NCI-H524 (cell line): Measurements from ENCODE around the gene DMPK.

Source experiments
- DNase-seq, 2 experiments: peaks; one replicate each; lab custom pipeline; 2025; lab: John Stamatoyannopoulos, UW

Gene DMPK

DNA sequence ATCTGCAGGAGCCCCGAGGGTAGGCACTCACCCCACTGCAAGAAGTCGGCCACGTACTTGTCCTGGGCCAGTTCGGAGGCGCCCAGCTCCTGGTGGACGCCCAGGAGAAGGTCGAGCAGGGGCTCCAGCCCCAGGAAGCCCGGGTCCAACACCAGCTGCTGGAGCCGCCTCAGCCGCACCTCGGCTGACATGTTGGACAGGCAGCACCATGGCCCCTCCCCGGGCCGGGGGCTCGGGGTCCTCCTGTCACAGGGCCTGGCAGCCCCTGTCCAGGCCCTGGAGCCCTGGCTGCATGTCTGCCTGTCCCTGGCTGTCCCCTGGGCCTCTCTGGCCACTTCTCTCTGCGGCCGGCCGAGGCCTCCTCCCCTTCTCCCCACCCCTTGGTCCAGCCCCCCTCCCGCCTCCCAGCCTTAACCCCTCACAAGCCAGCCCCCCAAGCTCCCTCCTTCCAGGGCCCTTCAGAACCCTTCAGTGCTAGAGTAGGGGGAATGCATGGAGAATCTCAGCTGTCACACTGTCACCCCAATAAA, at the start of gene DMPK:
Gene DMPK, minus strand, starts transcription at position 329 of the 530 bp plus-strand sequence. Its CDS starts 138 bp downstream, at position 191.
- DNase-seq = no peak

DNA sequence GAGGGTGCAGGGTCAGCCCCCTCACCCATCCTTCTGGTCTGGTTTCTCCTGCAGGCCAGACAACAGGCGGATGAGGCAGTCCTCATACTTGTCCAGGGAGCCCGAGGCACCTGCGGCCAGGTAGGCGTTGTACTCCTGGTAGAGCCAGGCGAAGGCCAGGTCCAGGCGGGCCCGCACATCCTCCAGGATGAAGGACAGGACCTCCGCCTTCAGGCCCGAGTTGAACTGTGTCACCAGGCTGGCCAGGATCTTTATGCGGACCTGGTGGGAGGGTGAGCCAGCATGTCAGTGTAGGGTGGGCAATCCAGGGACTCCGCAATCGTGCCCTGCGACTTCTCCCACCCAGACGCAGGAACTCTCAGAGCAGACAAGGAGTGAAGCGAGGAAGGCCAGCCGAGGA, 46.7 kb upstream of the DMPK start:
- DNase-seq = no peak

- DNase-seq = no peak
These were observed 46.2 kb upstream of the DMPK start for GRCh38 chr19:45828523-45828922.

DNA sequence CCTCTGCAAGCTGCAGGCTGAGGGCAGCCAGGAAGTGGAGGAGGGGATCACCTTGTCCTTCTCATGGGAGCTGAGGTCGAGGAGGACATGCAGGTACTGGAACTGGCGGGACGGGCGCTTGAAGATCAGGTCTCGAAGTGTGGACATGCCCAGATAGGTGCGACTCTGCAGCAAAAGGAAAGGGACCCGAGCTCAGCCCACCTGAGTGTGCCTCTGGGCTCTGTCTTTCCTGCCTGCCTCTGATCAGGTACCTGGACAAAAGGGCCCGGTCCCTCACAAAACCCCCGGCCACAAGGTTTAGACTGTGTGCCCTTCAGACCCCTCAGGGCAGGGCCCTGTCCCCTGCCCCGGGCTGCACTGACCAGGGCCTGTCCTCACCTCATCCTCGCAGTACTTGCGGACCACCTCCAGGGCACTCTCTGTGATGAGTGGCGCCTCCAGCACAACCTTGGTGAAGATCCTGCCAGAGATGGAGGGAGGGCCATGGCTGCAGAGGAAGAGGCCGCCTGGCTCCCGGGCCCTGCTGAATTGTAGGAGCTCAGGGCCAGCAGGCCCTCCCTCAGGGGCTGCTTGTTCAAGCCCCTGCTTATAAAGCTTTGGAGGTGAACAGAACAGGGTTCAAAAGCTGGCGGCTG, 45.3 kb upstream of the DMPK start:
- no peak for DNase-seq

- peak; percentile 9 to 49 for DNase-seq
These were observed 44.6 kb upstream of the DMPK start for GRCh38 chr19:45826934-45827333.

DNA sequence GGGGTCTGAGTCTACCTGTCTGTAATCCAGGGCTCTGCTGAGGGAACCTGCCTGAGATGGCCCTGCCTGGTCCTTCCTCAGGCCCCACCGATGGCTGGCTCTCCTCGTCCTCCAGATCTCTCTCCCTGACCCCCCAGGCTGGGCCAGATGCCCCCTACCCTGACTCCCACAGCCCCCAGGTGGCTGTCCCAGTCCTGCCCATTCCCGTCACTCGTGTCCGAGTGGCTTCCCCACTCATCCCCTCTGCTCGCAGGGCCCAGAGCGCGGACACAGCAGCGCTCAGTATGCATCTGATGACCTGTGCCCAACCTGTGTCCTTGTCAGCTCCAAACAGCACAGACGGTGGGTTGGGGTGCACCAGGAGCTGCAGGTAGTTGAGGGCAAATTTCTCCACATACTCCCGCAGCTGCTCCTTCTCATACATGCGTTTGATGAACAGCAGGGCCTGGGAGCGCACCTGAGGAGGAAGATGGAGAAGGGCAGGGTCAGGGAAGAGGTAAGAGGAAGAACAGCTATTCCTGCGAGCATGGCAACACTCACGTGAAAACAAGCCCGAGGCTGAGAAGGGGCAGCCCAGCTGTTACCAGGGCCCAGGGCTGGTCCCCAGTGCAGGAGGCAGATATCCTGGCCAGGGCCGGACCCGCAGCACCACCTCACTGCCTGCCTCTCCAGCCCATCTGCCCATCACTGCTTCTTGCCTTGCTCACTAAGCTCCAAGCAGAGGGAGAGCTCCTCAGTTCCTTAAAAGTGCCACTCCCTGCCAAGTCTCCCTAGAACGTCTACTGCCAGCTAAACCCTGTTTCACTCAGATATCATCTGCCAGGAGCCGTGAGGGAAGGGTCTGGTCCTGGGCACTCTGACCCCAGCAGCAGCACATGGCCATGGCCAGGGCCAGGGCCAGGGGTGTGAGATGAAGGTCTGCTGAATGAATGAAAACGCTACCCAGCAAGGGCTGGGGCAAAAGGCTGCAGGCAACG, 43.9 kb upstream of the DMPK start:
- DNase-seq = no peak

DNA sequence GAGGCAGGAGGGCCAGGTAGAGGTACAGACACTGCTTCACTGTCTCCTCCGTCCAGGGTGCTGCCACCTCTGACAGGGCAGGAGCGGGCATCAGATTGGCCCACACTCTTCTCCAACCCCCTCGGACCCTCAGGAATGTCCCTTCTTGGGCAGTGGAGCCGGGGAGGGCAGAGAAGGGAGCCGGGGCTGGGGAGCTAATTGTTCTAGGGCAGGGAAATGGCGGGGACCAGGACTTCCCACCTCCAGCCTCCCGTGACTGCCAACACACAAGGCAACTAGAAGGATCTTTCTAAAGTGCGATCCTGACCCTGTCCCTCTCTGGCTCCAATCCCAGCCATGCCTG, 42.9 kb upstream of the DMPK start:
- no peak for DNase-seq

GRCh38 chr19:45824531-45825262, 42.4 kb upstream of the DMPK start:
- no peak for DNase-seq

- DNase-seq = no peak
These were observed 41.8 kb upstream of the DMPK start for GRCh38 chr19:45824041-45824471.

GRCh38 chr19:45823182-45823581, 40.9 kb upstream of the DMPK start:
- DNase-seq = no peak

DNA sequence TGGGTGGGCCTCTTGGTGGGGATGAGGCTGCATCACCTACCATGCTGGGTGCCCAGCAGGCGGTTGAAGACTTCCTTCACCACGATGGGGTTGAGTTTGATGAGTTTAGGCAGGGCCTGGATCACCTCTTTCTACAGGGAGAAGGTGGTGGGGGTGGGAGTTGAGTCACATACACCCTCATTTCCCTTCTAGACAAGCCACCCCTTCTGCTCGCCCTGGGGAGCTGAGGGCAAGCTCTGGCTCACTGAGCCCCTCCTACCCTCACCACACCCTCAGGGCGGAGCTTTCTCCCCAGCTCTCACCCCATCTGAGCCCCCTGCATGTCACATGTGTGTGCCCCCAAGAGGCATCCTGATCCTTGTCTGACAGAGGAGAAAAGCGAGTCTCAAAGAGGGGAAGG, 40.4 kb upstream of the DMPK start:
- DNase-seq = no peak

DNA sequence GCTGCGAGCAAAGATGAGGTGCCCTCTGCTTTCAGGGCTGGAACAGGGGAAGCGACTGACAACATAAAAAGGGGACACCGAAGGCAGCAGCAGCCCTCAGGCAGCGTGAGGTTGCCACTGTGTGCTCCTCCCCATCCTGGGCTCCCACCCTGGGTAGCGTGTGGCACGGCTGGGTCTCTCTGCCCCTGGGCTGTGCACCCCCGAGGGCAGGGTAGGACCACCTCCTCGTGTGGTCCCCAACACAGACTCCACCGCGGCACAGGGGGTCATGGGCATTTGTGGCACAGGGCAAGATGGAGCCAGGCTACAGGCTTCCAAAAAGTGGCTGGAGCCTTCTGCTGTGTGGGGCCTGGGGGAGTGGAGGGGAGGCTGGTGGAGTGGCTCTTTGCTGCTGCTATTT, 39.3 kb upstream of the DMPK start:
- no peak for DNase-seq

DNA sequence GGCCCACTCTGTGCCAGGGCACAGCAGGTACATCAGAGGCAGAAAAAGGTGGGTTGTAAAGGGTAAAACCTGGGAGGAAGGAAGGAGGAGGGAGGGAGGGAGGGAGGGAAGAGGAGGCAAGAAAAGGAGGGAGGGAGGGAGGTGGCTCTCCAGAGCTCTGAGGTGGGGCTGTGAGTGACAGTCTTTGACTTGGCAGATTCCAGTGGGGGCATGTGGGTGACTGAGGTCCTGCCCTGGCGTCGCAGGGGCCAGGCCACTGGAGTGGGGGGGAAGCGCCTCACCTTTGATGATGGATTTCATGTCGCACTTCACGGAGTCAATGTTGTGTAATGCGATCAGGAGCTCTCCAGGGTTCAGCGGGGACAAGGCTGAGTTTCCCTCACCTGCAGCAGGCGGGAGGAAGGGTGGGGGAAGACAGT, 38.8 kb upstream of the DMPK start:
- no peak for DNase-seq

GRCh38 chr19:45820413-45821102, 38.3 kb upstream of the DMPK start:
- DNase-seq = no peak

DNA sequence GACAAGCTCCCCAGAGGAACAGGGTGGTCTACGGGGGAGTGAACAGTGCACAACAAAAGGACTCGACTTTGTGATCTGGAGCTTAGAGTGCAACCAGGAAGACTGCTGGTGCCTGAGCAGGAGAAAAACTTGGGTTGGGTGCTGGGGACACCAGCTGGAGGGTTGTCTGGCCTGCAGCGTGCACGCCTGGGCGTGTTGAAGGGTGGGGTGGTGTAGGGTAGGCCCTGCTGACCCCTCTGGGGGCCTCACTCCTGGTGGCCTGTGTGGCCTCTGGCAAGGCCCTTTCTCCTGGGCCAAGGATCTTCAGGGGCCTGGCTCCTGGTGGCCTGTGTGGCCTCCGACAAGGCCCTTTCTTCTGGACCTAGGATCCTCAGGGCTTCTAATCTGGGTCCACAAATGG, 37.5 kb upstream of the DMPK start:
- no peak for DNase-seq

GRCh38 chr19:45817725-45818301, 35.5 kb upstream of the DMPK start:
- DNase-seq = no peak

DNA sequence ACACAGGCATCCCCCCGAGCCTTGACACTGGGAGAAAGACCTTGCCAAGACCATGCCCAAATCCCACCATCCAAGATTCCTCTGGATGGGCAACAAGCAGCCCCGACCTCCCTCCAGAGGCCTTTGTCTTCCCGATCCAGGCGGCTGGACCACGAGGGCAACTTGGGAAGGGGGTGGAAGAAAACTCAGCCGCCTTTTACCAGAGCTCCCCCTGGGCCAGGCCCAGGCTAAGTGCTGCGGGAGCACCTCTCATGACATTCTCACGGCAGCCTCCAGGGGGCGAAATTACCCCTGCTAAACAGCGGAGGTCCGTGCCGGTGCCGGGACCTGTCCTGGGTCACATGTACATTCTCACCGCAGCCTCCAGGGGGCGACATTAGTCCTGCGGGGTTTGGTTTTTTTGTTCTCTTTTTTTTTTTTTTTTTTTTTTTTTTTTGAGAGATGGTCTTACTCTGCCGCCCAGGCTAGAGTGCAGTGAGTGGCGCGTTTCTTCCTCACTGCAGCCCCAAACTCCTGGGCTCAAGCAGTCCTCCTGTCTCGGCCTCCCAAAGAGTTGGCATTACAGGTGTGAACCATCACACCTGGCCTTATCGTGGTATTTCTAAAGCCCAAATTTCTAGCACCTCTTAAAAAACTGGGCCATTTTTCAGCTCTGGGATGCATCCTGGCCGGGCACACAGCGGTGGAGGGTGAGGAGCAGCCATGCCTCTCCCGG, 34.9 kb upstream of the DMPK start:
- peak; percentile 68 to 87 for DNase-seq

DNA sequence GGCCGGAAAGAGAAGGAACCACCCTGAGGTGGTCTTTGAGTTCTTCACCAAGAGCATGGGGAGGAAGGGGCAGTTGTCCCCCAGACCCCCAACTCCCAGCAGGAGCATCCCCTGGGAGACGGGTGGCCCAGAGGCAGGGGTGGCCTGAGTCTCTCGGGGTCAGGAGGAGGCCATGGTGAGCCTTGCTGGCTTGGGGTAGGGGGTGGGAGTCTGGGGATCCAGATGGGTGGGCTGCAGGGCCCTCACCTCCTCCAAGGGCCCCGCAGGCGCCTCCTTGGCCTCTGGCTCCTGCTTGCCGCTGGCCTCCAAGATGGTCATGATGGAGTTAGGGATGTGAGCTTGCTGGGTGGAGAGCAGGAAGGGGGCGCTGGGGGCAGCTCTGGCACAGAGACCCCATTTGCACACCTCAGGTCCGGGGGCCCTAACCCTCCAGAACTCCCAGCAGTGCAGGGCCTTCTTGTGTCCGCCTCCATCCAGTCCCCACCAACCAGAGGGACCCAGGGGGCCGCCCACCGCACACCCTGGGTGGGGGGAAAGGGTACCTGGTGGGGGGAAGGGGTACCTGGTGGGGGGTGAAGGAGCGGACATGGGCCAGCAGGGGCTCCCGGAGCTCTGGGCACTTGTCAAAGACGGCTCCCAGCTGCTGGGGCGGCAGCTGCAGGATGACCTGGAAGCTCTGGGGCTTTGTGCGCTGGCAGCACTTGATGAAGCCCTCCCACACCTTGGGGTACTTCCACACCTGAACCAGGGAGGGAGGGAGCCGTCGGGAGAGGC, 34.1 kb upstream of the DMPK start:
- DNase-seq = no peak

DNA sequence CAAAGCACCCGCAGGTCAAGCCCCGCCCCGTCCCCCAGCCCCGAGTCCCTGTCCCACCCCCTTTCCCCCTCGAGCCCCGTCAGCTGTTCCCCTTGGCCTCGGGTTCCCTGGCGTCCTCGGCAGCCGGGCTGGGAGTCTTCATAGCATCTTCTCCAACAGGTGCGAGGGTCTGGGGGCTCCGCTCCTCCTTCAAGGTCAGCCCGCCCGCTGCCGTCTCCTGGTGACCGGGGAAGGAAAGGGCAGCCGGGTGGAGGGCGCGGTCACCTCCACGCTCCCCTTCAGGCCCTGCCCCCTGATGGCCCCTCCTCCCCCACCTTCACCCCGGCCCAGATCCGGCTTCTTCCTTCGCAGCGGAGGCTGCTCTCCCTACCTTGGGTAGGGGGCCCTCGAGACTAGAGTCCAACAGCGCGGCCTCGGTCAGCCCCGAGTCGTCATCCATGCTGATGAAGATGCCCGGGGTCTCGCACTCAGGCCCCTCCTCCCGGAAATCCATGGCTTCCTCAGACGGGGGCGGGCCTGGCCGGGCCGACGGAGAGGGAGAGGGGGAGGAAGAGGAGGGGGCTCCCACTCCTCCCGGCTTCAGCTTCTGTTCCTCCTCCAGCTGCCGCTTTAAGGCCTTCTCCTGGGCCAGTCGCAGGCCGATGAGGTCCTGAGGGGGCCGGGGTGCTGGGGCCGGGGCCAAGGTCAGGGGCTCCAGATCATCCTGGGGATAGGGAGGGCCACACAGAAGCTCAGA, 33.4 kb upstream of the DMPK start:
- DNase-seq = no peak
